AG08395 (cell line): ENCODE measurements around the gene FXYD7.

Experiments
- DNase-seq: peaks from one replicate; pipeline ENCODE4 v3.0.0; 2012; ENCODE audit warnings: mixed read lengths, low spot score

The FXYD7 gene

DNA sequence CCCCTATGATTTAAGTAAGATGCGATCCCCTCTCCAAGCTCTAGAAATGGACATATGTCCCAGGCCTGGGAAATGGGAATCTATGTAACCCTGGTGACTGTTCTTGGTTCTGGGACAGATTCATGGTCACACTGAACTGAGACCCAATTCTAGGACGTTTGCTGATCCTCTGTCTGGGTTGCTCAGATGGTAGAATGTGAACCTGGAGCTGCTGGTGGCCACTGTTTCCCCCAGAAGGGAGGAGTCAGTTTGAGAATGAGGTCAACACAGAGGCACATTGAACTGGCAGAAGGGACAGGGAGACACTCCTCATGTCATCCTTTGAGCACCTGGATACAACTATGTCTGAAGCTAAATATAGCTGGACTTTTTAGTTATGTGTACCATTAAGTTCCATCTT, 56.4 kb downstream of the FXYD7 start:
- DNase-seq: no peak

DNA sequence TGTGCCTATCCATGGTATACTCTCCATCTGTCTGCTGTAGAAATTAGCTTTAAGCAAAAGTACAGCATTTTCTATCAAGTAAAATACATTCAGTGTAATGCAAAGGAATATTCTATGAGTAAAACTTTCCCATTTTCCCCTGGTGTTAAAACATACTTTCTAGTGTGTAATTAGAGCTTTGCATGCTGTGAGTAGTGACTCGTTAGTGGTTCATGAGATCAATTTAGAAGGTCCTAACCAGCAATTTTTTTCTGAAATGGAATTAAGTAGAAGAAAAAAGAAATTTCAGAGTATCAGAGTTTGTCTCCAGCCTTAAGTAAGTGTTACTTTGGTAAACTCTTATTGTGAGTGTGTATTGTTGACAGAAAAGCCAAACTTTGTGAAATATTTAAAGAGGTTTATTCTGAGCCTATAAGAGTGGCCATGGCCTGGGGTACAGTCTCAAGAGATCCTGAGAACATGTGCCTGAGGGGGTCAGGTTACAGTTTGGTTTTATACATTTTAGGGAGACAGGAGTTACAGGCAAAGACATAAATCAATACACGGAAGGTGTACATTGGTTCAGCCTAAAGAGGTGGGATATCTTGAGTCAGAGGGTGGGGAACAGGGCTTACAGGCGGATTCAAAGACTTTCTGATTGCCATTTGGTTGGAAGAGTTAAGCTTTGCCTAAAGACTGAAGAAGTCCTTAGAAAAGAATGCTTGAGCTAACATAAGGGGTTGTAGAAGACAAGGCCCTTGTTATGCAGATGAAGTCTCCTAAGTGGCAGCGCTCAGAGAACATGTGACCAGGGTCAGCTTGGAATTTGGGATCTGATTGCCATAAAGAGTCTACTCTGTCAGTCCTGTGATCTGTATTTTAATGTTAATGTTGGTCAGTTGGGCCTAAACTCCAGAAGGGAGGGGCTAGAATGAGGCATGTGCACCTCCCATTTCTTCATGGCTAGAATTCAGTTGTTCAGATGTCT, 60.0 kb downstream of the FXYD7 start:
- no peak for DNase-seq
